ENCODE results near the gene RIPOR1. TPM values are rescaled to one million over a fixed set of nuclear protein-coding genes. Genes with fewer than 3 reads are reported as not detected.
A peak's percentile ranks its signal among the peaks of the same experiment; 100 is the strongest.

Gene RIPOR1
- total RNA-seq, 2 donors from 2014 or later: 14.4 to 19.0 TPM

GRCh38 chr16:67545665-67546024, 17.0 kb downstream of the RIPOR1 start:
- Histone ChIP-seq H3K27ac (no peak overlapping the region), H3K27me3 (no peaks in the 10 kb centered on the region), H3K4me3 (no peak overlapping the region), H3K4me1 (peaks cover 5% of the 10 kb centered on the region), H3K36me3 (peaks cover 4% of the 10 kb centered on the region), H3K9ac (ENCODE audit: low read depth in 2 of 2, low read length in 2 of 2) (no peak overlapping the region), H3K9me3 (no peaks in the 10 kb centered on the region)
- no peak for DNase-seq
- intact Hi-C loops (cut with DNase I): loop anchor here (10.0 kb wide), 1 partner anchor 109 kb away; no protein-coding TSS in a partner anchor
- TF ChIP-seq CTCF (IDR thresholded peaks at IDR 0.05): no peak

GRCh38 chr16:67546091-67546501, 17.5 kb downstream of the RIPOR1 start:
- Histone ChIP-seq H3K27ac (no peak overlapping the region), H3K4me3 (no peak overlapping the region), H3K9ac (ENCODE audit: low read depth in 2 of 2, low read length in 2 of 2) (peak overlapping the region; percentile 2 to 15), H3K4me1 (peaks cover 5% of the 10 kb centered on the region), H3K9me3 (no peaks in the 10 kb centered on the region), H3K27me3 (no peaks in the 10 kb centered on the region), H3K36me3 (peaks cover 4% of the 10 kb centered on the region)
- intact Hi-C loops (cut with DNase I): loop anchor here (10.0 kb wide), 1 partner anchor 109 kb away; no protein-coding TSS in a partner anchor
- DNase-seq: no peak
- no peak for TF ChIP-seq CTCF (IDR thresholded peaks at IDR 0.05)

GRCh38 chr16:67546761-67547422, 18.3 kb downstream of the RIPOR1 start:
- peaks cover 5% of the 10 kb centered on the region for H3K4me1 ChIP-seq
- peak; percentile 97 for TF ChIP-seq CTCF (IDR thresholded peaks at IDR 0.05)
- no peak overlapping the region for H3K4me3 ChIP-seq
- no peaks in the 10 kb centered on the region for H3K27me3 ChIP-seq
- H3K36me3 ChIP-seq: peaks cover 3% of the 10 kb centered on the region
- H3K27ac ChIP-seq: peak overlapping the region; percentile 14
- peak; percentile 88 for DNase-seq
- peak overlapping the region; percentile 20 to 38 for H3K9ac ChIP-seq (ENCODE audit: low read depth in 2 of 2, low read length in 2 of 2)
- intact Hi-C loops (cut with DNase I): loop anchor here (10.0 kb wide), 1 partner anchor 108 kb away; no protein-coding TSS in a partner anchor
- no peaks in the 10 kb centered on the region for H3K9me3 ChIP-seq

- intact Hi-C loops (cut with DNase I): loop anchor here (10.0 kb wide), 1 partner anchor 107 kb away; no protein-coding TSS in a partner anchor
- peaks cover 5% of the 10 kb centered on the region for H3K4me1 ChIP-seq
- no peak overlapping the region for H3K4me3 ChIP-seq
- no peaks in the 10 kb centered on the region for H3K27me3 ChIP-seq
- H3K27ac ChIP-seq: peak overlapping the region; percentile 14
- peak; percentile 48 for DNase-seq
- no peaks in the 10 kb centered on the region for H3K36me3 ChIP-seq
- TF ChIP-seq CTCF (IDR thresholded peaks at IDR 0.05): no peak
- no peaks in the 10 kb centered on the region for H3K9me3 ChIP-seq
- H3K9ac ChIP-seq (ENCODE audit: low read depth in 2 of 2, low read length in 2 of 2): peak overlapping the region; percentile 18 to 38
Observed at GRCh38 chr16:67547423-67548264, 19.0 kb downstream of the RIPOR1 start.

GRCh38 chr16:67548265-67549126, 19.9 kb downstream of the RIPOR1 start:
- intact Hi-C loops (cut with DNase I): loop anchor here (10.0 kb wide), 1 partner anchor 106 kb away; no protein-coding TSS in a partner anchor
- no peak overlapping the region for H3K4me3 ChIP-seq
- H3K4me1 ChIP-seq: peaks cover 5% of the 10 kb centered on the region
- H3K9ac ChIP-seq (ENCODE audit: low read depth in 2 of 2, low read length in 2 of 2): peak overlapping the region in 1 of 2 donors; percentile 35
- H3K36me3 ChIP-seq: no peaks in the 10 kb centered on the region
- no peaks in the 10 kb centered on the region for H3K9me3 ChIP-seq
- H3K27me3 ChIP-seq: no peaks in the 10 kb centered on the region
- no peak for TF ChIP-seq CTCF (IDR thresholded peaks at IDR 0.05)
- no peak for DNase-seq
- peak overlapping the region; percentile 14 for H3K27ac ChIP-seq
